A549 (cell line): Measurements from ENCODE around the gene TMEM51. TPM values are rescaled to one million over a fixed set of nuclear protein-coding genes. Genes with fewer than 3 reads are reported as not detected.

Experiments
- ATAC-seq, 2 experiments: fragments of 200-7000 bp in 1 of 2; fragments of >200 bp in 1 of 2; cut with Nextera tagmentation in 1 of 2; cut with Tn5 transposase in 1 of 2; 3 replicates each; pipeline versions ENCODE4 v1.8.0 to v1.9.1; 2018 to 2020; ENCODE audit warnings: mild to moderate bottlenecking in 1 of 2, moderate library complexity in 1 of 2
- CTCF ChIA-PET: fragments of 300-600 bp; sonication (Branson Sonifier 250); formaldehyde crosslinking; extraction: SDS; loops from one replicate; lab custom pipeline; 2021; ENCODE audit warnings: antibody characterized with exemption, inconsistent platforms; lab: Yijun Ruan, JAX
- POLR2A ChIA-PET: fragments of 350-600 bp; formaldehyde crosslinking; extraction: SDS; loops from one replicate; lab custom pipeline; 2021; ENCODE audit warnings: antibody characterized with exemption, inconsistent platforms; lab: Yijun Ruan, JAX
- DNase-seq, 2 experiments: peaks; one replicate each; pipeline versions ENCODE4 v3.0.0 to v3.0.0-alpha.2; 2011 to 2016; ENCODE audit warnings: low read depth in 1 of 2, low spot score in 1 of 2
- FAIRE-seq: peaks from 2 replicates; lab custom pipeline; 2011; peaks lifted over from hg19 to GRCh38; lab: Jason Lieb, UNC
- H3K27ac ChIP-seq, 2 experiments: fragments of >200 bp; sonication (Bioruptor Twin); formaldehyde crosslinking; 3 replicates each; pipeline ENCODE4 v1.5.1; 2016 to 2017
- H3K4me1 ChIP-seq: fragments of >200 bp; sonication (Bioruptor Twin); formaldehyde crosslinking; 3 replicates; pipeline ENCODE4 v1.6.1; 2016
- H3K4me2 ChIP-seq: fragments of >200 bp; sonication (Bioruptor Twin); formaldehyde crosslinking; 3 replicates; pipeline ENCODE4 v1.6.1; 2016
- H3K4me3 ChIP-seq: fragments of >200 bp; sonication (Bioruptor Twin); formaldehyde crosslinking; 3 replicates; pipeline ENCODE4 v1.5.1; 2016
- H3K9me3 ChIP-seq: fragments of >200 bp; sonication (Bioruptor Twin); formaldehyde crosslinking; 3 replicates; pipeline ENCODE4 v1.6.1; 2016
- BHLHE40 ChIP-seq: IDR thresholded peaks from 2 replicates; pipeline ENCODE4 v1.6.1; 2012; ENCODE audit warnings: low read depth, low read length, inconsistent platforms
- CHD2 ChIP-seq: fragments of 150-350 bp; IDR thresholded peaks from 2 replicates; pipeline ENCODE4 v1.6.1; 2014; ENCODE audit warnings: low read length; ENCODE audit not compliant: partially characterized antibody
- E2F6 ChIP-seq: IDR thresholded peaks from 2 replicates; pipeline ENCODE4 v1.6.1; 2012; ENCODE audit warnings: low read depth, borderline replicate concordance
- EHMT2 ChIP-seq: fragments of 200-600 bp; sonication (generic); IDR thresholded peaks from 2 replicates; pipeline ENCODE4 v1.6.1; 2016; ENCODE audit warnings: antibody characterized with exemption, low read depth, mild to moderate bottlenecking, moderate library complexity
- ESRRA ChIP-seq: fragments of 150-350 bp; IDR thresholded peaks from 2 replicates; pipeline ENCODE4 v1.6.1; 2014; ENCODE audit warnings: mild to moderate bottlenecking, low read length, borderline replicate concordance
- HES2 ChIP-seq: fragments of >200 bp; sonication (Bioruptor Twin); formaldehyde crosslinking; IDR thresholded peaks from 2 replicates; pipeline ENCODE4 v1.6.1; 2016
- HOXA7 ChIP-seq: fragments of 250-450 bp; sonication (Bioruptor Pico); IDR thresholded peaks from 2 replicates; pipeline ENCODE4 v1.5.0; 2020; ENCODE audit warnings: mild to moderate bottlenecking, moderate library complexity
- HOXB5 ChIP-seq: fragments of 250-450 bp; sonication (Bioruptor Pico); IDR thresholded peaks from 2 replicates; pipeline ENCODE4 v1.5.0; 2020; ENCODE audit warnings: mild to moderate bottlenecking, moderate library complexity
- JUNB ChIP-seq: fragments of >200 bp; sonication (Bioruptor Twin); formaldehyde crosslinking; IDR thresholded peaks from 2 replicates; pipeline ENCODE4 v1.6.1; 2016
- MAFK ChIP-seq: fragments of 450-650 bp; IDR thresholded peaks from 2 replicates; pipeline ENCODE4 v1.6.1; 2014; ENCODE audit not compliant: partially characterized antibody
- MAX ChIP-seq: IDR thresholded peaks from 2 replicates; pipeline ENCODE4 v1.6.1; 2012
- NFE2L2 ChIP-seq: fragments of 150-350 bp; conservative IDR thresholded peaks from 2 replicates; pipeline ENCODE4 v1.6.1; 2014; ENCODE audit warnings: low read length
- NR3C1 ChIP-seq: fragments of >200 bp; sonication (Bioruptor Twin); formaldehyde crosslinking; IDR thresholded peaks from 3 replicates; pipeline ENCODE4 v1.6.1; 2017
- PHF8 ChIP-seq: fragments of 200-600 bp; sonication (generic); IDR thresholded peaks from 2 replicates; pipeline ENCODE4 v1.6.1; 2016; ENCODE audit warnings: low read depth, mild to moderate bottlenecking, antibody characterized with exemption, moderate library complexity, borderline replicate concordance
- POLR2A ChIP-seq: IDR thresholded peaks from 2 replicates; pipeline ENCODE4 v1.6.1; 2012; ENCODE audit warnings: mild to moderate bottlenecking, low read length
- POLR2AphosphoS2 ChIP-seq: conservative IDR thresholded peaks from 2 replicates; pipeline ENCODE4 v1.6.1; 2012; ENCODE audit warnings: low read length, improper control_type of control experiment, inconsistent platforms
- RCOR1 ChIP-seq: fragments of 150-350 bp; IDR thresholded peaks from 2 replicates; pipeline ENCODE4 v1.6.1; 2014; ENCODE audit warnings: antibody characterized with exemption, low read length, low read depth
- RFX5 ChIP-seq: fragments of 450-650 bp; IDR thresholded peaks from 2 replicates; pipeline ENCODE4 v1.7.1; 2014; ENCODE audit warnings: antibody characterized with exemption, mild to moderate bottlenecking, moderate library complexity
- RNF2 ChIP-seq: fragments of 200-600 bp; sonication (generic); IDR thresholded peaks from 2 replicates; pipeline ENCODE4 v1.6.1; 2016; ENCODE audit warnings: low read depth, mild to moderate bottlenecking, antibody characterized with exemption, moderate library complexity, borderline replicate concordance
- SMC3 ChIP-seq: fragments of >200 bp; sonication (Bioruptor Twin); formaldehyde crosslinking; IDR thresholded peaks from 3 replicates; pipeline ENCODE4 v1.6.1; 2018; ENCODE audit warnings: inconsistent platforms
- TP53 ChIP-seq: fragments of 250-450 bp; sonication (Bioruptor Pico); IDR thresholded peaks from 2 replicates; pipeline ENCODE4 v1.5.0; 2021; ENCODE audit warnings: mild to moderate bottlenecking, moderate library complexity
- ZFP36 ChIP-seq: fragments of 450-650 bp; IDR thresholded peaks from 2 replicates; pipeline ENCODE4 v1.6.1; 2014; ENCODE audit warnings: borderline replicate concordance; ENCODE audit not compliant: partially characterized antibody
- ZSCAN20 ChIP-seq: fragments of 250-450 bp; sonication (Bioruptor Pico); IDR thresholded peaks from 2 replicates; pipeline ENCODE4 v1.8.0; 2022; ENCODE audit warnings: mild to moderate bottlenecking, moderate library complexity
- WGBS: methylation state at CpG from one replicate; pipeline ENCODE4 v1.1.6; 2017; ENCODE audit errors: missing lambda C conversion rate; 5-methylcytosine and 5-hydroxymethylcytosine counted together
- polyA plus RNA-seq, 4 experiments: library from polyadenylated mRNA; depleted of rRNA in 3 of 4; stranded (reverse); fragments of >200 nt; fragmentation: RNase III in 1 of 4; extraction: RNeasy Plus Mini Kit Qiagen cat#74134 plus additional on column Dnase treatment in 1 of 4; gene quantifications; 2 replicates in 3 of 4; 3 replicates in 1 of 4; pipeline ENCODE4 v1.2.3, GENCODE V29; 2011 to 2017

TMEM51 gene
- polyA plus RNA-seq, 2 of the 4 experiments (the other 2 are of a cell fraction), result 20.0 to 22.8 TPM

GRCh38 chr1:15179485-15179883, 25.9 kb downstream of the TMEM51 start:
- WGBS, result 47% methylated on average over 8 of the region's 8 CpGs
- POLR2A ChIA-PET, result interaction anchor here (1.0 to 3.3 kb wide), 5 partner anchors 9 to 27 kb away, joined by 3 to 18 read pairs (median 4); partner anchors contain the start of gene TMEM51
- TF ChIP-seq NR3C1 (no peak), ZSCAN20 (CRISPR knock-in tag) (no peak)
- TF ChIP-seq, all 56 proteins: peak for 0

GRCh38 chr1:15180189-15180588, 26.6 kb downstream of the TMEM51 start:
- H3K4me2 ChIP-seq, result peak overlapping the region; percentile 80
- FAIRE-seq (no peak), DNase-seq (no peak), ATAC-seq (no peak)
- no peak for TF ChIP-seq EHMT2
- no peak for TF ChIP-seq BHLHE40
- TF ChIP-seq E2F6, result no peak
- TF ChIP-seq ESRRA, result no peak
- TF ChIP-seq HOXA7 (CRISPR knock-in tag), result no peak
- TF ChIP-seq SMC3, result no peak
- no peak for TF ChIP-seq HES2
- TF ChIP-seq PHF8, result no peak
- no peak for TF ChIP-seq ZFP36
- TF ChIP-seq HOXB5, result no peak
- TF ChIP-seq POLR2A, result no peak
- TF ChIP-seq MAFK, result no peak
- TF ChIP-seq MAX, result no peak
- no peak for TF ChIP-seq NFE2L2
- no peak for TF ChIP-seq RNF2
- peaks cover 64% of the 10 kb centered on the region for H3K4me1 ChIP-seq
- 77% methylated on average over 5 of the region's 7 CpGs for WGBS
- ChIA-PET CTCF (interaction anchor here (0.8 to 4.9 kb wide), 7 partner anchors 20 to 93 kb away, joined by 3 to 28 read pairs (median 4); partner anchors contain the start of gene TMEM51), POLR2A (interaction anchor here (0.9 to 3.3 kb wide), 3 partner anchors 9 to 22 kb away, joined by 3 to 18 read pairs (median 3); no protein-coding TSS in a partner anchor)
- peak overlapping the region; percentile 82 to 88 for H3K27ac ChIP-seq
- H3K9me3 ChIP-seq, result no peaks in the 10 kb centered on the region
- H3K4me3 ChIP-seq, result no peak overlapping the region

More at GRCh38 chr1:15179485-15179883, 25.9 kb downstream of the TMEM51 start:
- Histone ChIP-seq H3K27ac (peak overlapping the region; percentile 82 to 88), H3K4me3 (no peak overlapping the region), H3K4me1 (peaks cover 67% of the 10 kb centered on the region), H3K4me2 (peak overlapping the region; percentile 80), H3K9me3 (no peaks in the 10 kb centered on the region)
- DNase-seq (no peak), FAIRE-seq (no peak), ATAC-seq (no peak)
- CTCF ChIA-PET, result interaction anchor here (1.0 to 2.2 kb wide), 6 partner anchors 11 to 93 kb away, joined by 3 to 7 read pairs (median 4); partner anchors contain the start of gene TMEM51

- TF ChIP-seq POLR2AphosphoS2 (no peak), EHMT2 (no peak), MAFK (no peak), POLR2A (no peak), TP53 (no peak), BHLHE40 (no peak), HOXB5 (no peak), RNF2 (no peak), JUNB (no peak), RCOR1 (no peak), NFE2L2 (no peak), ESRRA (no peak), RFX5 (no peak), CHD2 (no peak)
- H3K4me2 ChIP-seq, result peak overlapping the region; percentile 31; the same call in 1 of the 3 replicates
- POLR2A ChIA-PET, result no interaction called here
- FAIRE-seq, result no peak
- peak overlapping the region; percentile 82 to 88; a peak in 4 of 6 replicates for H3K27ac ChIP-seq
- DNase-seq, result no peak
- peaks cover 68% of the 10 kb centered on the region for H3K4me1 ChIP-seq
- no peak for ATAC-seq
- no peaks in the 10 kb centered on the region for H3K9me3 ChIP-seq
- 81% methylated on average over 7 of the region's 8 CpGs for WGBS
- CTCF ChIA-PET, result interaction anchor here (0.8 to 4.9 kb wide), 7 partner anchors 18 to 92 kb away, joined by 3 to 28 read pairs (median 3); partner anchors contain the start of gene TMEM51
- no peak overlapping the region for H3K4me3 ChIP-seq
These were observed 27.5 kb downstream of the TMEM51 start for GRCh38 chr1:15180945-15181523.
